ENCODE results near the gene KCNIP1. TPM values are rescaled to one million over a fixed set of nuclear protein-coding genes. Genes with fewer than 3 reads are reported as not detected.

The KCNIP1 gene
- total and polyA plus RNA-seq, 2 of the 8 experiments (the other 6 are each of a cell fraction or from before 2014, with no cell fraction given): 0.52 to 0.83 TPM

DNA sequence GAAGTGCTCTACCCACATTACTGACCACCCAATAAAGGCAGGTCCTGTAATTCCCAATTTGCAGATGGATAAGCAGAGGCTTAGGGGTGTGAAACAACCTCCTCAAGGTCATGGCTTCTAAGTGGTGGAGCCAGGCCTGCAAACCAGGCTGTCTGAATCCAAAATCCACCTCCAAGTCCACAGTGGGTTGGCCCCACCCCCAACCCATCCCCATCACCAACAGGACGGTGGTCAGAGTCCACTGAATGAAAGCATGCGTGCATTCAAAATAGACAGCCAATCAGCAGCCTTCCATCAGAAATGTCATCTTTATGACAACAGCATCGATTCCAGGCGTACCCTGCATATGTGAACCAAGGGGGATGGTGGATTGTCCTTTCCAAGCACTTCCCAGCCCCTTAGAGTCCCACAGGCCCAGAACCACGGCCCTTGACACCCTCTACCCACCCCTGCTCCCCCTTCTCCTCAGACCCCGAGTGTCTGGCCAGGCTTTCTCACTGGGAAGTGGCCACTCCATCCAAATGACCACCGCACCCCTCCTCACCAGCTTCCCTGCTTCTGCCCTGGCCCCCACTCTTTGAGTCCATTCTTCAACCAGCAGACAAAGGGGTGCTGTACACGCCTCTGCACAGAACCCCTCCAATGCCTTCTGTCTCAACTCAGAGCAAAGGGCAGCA, 133.1 kb downstream of the KCNIP1 start:
- Histone ChIP-seq H3K23ac (ENCODE audit: insufficient read length) (no peak overlapping the region), H3K79me2 (ENCODE audit: control insufficient read depth in 1 of 2, insufficient read depth in 2 of 2, low read length in 2 of 2) (no peaks in the 10 kb centered on the region), H3K4me3 (ENCODE audit: extremely low read depth in 1 of 4, insufficient read depth in 2 of 4, low read depth in 3 of 4, low read length in 4 of 4) (no peak overlapping the region), H3K9ac (replicated peaks in 1 of 4; ENCODE audit: extremely low read depth in 1 of 4, low read depth in 3 of 4, low read length in 3 of 4) (no peak overlapping the region), H2BK20ac (ENCODE audit: low read length) (0 out of 2 replicates have a peak overlapping the region, but pooled peaks have one; percentile 18), H3K27ac (ENCODE audit: low read depth, low read length) (no peak overlapping the region), H2BK15ac (ENCODE audit: low read length) (0 out of 2 replicates have a peak overlapping the region, but pooled peaks have one; percentile 10), H4K8ac (ENCODE audit: extremely low read depth, insufficient read depth, low read length) (no peak overlapping the region), H3K4me2 (ENCODE audit: insufficient read depth in 1 of 2, low read depth in 2 of 2, low read length in 2 of 2) (no peak overlapping the region), H4K5ac (ENCODE audit: insufficient read length, low read depth, low read length) (no peak overlapping the region), H2BK5ac (ENCODE audit: low read depth, low read length) (no peak overlapping the region), H3K56ac (replicated peaks; ENCODE audit: insufficient read length, low read depth, low read length) (no peak overlapping the region), H3K23me2 (ENCODE audit: low read depth, low read length) (peaks cover 8% of the 10 kb centered on the region; the same call in 1 of the 2 replicates), H3K79me1 (ENCODE audit: low read depth, low read length) (no peaks in the 10 kb centered on the region), H2AK5ac (ENCODE audit: low read depth, low read length) (no peak overlapping the region), H2BK120ac (replicated peaks; ENCODE audit: low read depth, low read length) (no peak overlapping the region), H3K14ac (ENCODE audit: insufficient read length) (no peak overlapping the region), H2AFZ (ENCODE audit: low read length) (no peak overlapping the region), H3K9me3 (ENCODE audit: insufficient read depth in 2 of 2, low read depth in 1 of 2, low read length in 1 of 2) (no peaks in the 10 kb centered on the region), H4K91ac (replicated peaks; ENCODE audit: insufficient read length, low read length) (no peak overlapping the region), H4K20me1 (replicated peaks in 1 of 2; ENCODE audit: control insufficient read depth in 1 of 2, insufficient read depth in 2 of 2, low read length in 2 of 2) (no peaks in the 10 kb centered on the region), H3K4ac (replicated peaks; ENCODE audit: insufficient read length, low read depth, low read length) (no peak overlapping the region), H3K4me1 (replicated peaks in 1 of 4; ENCODE audit: control insufficient read depth in 3 of 4, insufficient read depth in 4 of 4, low read length in 3 of 4) (peaks cover 14 to 23% (median 19%) of the 10 kb centered on the region in 4 experiments), H3K18ac (ENCODE audit: extremely low read depth, low read length) (no peak overlapping the region), H3K27me3 (replicated peaks in 1 of 4; ENCODE audit: control insufficient read depth in 3 of 4, extremely low read depth in 1 of 4, insufficient read depth in 3 of 4, low read length in 3 of 4) (no peaks in the 10 kb centered on the region), H3K36me3 (ENCODE audit: control insufficient read depth in 2 of 4, insufficient read depth in 4 of 4, low read length in 3 of 4) (no peaks in the 10 kb centered on the region), H2BK12ac (ENCODE audit: low read depth, low read length) (no peak overlapping the region)
- CTCF ChIA-PET (ENCODE audit: partially characterized antibody): interaction anchor here (0.6 to 30.3 kb wide), 4 partner anchors 28 to 1191 kb away, joined by 3 to 982 read pairs (median 106); partner anchors contain the start of gene GABRP
- POLR2A ChIA-PET (ENCODE audit: partially characterized antibody): interaction anchor here (0.7 kb wide), 1 partner anchor 124 kb away, joined by 3 read pairs; no protein-coding TSS in a partner anchor
- TF ChIP-seq BACH1 (IDR thresholded peaks at IDR 0.05; ENCODE audit: low read length): no peak
- TF ChIP-seq POLR2AphosphoS5 (IDR thresholded peaks at IDR 0.05; ENCODE audit: low read depth, low read length): no peak
- no peak for TF ChIP-seq SP2 (IDR thresholded peaks at IDR 0.05; ENCODE audit: low read length)
- no peak for TF ChIP-seq SP4 (IDR thresholded peaks at IDR 0.05; ENCODE audit: low read length)
- TF ChIP-seq SAP30 (IDR thresholded peaks at IDR 0.05; ENCODE audit: insufficient read depth, insufficient replicate concordance, low read length): no peak
- TF ChIP-seq EP300 (IDR thresholded peaks at IDR 0.05; ENCODE audit: borderline replicate concordance in 1 of 2, low read depth in 2 of 2, low read length in 2 of 2): no peak
- no peak for TF ChIP-seq CREB1 (IDR thresholded peaks at IDR 0.05)
- no peak for TF ChIP-seq PHF8 (conservative IDR thresholded peaks at IDR 0.05; ENCODE audit: low read depth, low read length)
- DNase-seq (ENCODE audit: low read depth in 1 of 2, low spot score in 2 of 2) (no peak), FAIRE-seq (no peak)
- WGBS, 2 experiments (ENCODE audit: extremely low coverage in 1 of 2, insufficient coverage in 1 of 2, insufficient read length in 1 of 2, insufficient replicate concordance in 2 of 2, low coverage in 1 of 2, low lambda C conversion rate in 2 of 2, missing lambda C conversion rate in 1 of 2): 89% methylated on average over 8 of the region's 8 CpGs; no CpG with 5 or more reads in 1 of the 2 experiments

All from H1 (cell line).